GM19463 (cell line): Measurements from ENCODE around the gene OPN5.

ENCODE experiments used
- ATAC-seq: cut with Tn5 transposase; IDR thresholded peaks from one replicate; pipeline ENCODE4 v1.9.1; 2021; ENCODE audit warnings: mild to moderate bottlenecking, moderate library complexity; ENCODE audit not compliant: unreplicated experiment

OPN5 gene

DNA sequence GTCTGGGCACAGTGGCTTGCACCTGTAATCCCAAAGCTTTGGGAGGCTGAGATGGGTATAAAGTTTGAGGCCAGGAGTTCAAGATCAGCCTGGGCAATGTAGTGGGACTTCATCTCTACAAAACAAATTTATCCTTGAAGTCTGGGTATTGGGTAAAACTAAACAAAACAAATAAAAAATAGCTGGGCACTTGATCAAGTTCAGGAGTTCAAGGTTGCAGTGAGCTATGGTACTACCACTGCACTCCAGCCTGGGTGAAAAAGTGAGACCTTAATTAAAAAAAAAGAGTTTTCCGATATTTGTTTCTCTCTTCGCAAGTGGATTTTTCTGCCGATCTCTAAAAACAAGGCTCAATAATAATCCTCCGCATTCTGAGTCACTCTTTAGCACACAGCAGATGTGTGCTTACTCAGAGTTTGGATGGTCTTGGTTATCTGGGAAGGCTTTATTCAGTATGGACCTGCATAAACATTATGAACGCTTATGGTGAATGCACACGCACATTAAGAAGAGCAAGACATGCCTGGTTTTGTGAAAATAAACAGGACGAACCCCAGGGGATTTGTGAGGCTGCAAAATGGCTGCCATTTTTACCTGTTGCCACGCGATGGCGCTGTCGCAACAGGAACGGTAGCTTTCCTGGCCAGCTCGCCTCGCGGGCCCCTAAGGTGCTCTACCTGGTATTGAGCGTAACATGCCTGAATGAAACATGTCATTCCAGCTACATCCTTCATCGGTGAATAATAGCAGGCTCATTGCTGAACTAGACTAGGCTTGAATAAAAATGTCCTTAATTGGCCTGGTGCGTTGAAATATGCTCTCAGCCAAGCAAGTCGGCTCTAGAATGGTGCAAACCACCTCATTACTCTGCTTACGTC lies 6.0 kb downstream of the OPN5 start:
- peak; percentile 88 for ATAC-seq

DNA sequence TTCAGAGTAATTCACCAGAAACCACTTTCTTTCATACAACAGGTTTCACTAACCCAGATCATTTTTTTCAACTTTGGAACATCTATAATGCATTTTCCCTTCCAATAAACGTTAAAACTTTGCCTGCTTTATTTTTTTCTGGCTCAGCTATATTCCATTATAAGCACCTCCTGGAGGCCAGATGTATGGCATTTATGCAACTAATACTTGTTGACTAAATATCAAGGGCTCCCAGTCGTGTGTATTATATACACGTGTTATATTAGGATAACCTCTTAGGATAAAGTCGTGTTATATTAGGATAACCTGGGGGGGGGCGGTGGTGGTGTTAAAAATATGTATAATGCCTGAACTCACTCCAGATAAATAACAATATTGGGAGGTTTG lies 6.7 kb downstream of the OPN5 start:
- ATAC-seq: no peak

GRCh38 chr6:47789553-47789952 lies 7.7 kb downstream of the OPN5 start:
- no peak for ATAC-seq

GRCh38 chr6:47792216-47792733 lies 10.4 kb downstream of the OPN5 start:
- no peak for ATAC-seq

DNA sequence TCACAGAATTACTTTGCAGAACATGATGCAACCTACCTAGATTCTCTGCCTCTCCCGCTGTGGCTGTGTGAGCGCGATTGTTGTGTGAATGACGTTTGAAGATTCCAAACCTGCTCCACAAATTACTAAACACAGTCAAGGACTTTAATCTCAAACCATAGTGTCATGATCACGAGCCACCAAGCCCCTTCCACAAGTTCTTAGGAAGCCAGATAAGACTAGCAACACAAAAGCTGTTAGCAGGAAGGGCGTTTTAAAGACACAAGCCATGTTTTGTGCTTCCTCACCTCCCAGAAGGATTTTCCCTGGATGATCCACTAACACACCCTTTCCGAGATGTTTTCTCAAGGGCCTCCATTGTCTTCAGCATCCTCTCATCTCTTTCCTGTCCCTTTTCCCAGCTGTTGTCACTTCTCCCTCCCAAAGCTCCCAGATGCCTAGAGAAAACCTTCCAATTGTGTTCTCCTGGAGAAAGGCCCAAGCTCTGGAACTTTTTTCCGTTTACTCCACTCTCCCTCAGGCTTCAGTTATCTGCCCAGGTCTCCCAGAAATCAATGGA lies 12.8 kb downstream of the OPN5 start:
- ATAC-seq: no peak

DNA sequence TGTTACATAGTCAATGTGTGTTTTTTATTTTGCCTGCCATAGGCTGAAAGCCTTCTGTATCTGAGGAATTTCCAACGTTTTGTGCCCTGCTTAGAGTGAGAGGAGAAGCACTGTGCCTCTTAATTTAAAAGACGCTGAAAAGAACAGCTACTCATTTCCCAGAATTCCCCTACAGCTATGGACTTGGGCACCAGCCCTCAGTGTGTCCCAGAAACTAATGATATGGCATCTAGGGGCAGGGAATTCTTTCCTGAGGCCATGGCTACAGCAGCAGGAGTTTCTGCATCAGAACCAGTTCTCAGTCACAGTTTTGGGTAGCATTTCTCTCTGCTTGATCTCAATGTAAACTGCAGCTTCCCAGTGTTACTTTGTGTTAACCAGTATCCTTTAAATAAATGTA lies 20.2 kb downstream of the OPN5 start:
- no peak for ATAC-seq

GRCh38 chr6:47804821-47805220 lies 23.0 kb downstream of the OPN5 start:
- no peak for ATAC-seq

DNA sequence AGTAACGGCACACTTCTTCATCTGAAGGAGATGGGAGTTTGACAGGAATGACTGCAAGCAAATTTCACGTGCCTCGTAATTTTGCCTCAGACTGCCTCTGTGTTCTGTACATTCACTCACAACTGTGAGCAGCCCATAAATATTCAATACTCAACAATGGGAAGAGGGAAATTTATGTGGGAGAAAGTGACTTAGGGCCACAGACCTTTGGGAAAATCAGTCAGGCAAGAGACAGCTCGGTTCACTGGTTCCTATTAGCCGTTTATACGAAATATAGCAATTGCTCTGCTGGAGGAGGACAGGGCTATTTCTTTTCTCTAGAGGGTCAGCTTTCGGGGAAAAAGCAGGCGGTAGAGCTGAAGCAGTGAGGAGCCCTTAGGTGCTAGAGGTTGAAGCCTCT lies 28.0 kb downstream of the OPN5 start:
- no peak for ATAC-seq

- no peak for ATAC-seq
Observed at GRCh38 chr6:47810885-47811284, 29.1 kb downstream of the OPN5 start.

DNA sequence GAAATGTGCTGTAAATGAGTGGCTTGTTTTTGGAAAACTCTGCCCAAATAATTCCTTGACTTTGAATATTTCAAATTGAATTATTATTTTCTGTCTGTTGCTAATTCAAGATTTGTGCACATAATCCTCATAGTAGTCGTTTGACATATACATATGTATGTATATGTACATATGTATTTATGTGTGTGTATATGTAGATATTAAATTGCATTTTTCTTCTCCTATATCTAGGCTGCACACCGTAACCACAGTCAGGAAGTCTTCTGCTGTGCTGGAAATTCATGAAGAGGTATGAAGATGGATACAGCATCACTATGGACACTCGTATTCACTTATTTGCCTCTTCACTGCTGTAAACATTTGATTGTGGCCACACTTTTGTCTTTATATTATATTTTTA lies 29.6 kb downstream of the OPN5 start:
- ATAC-seq: no peak

DNA sequence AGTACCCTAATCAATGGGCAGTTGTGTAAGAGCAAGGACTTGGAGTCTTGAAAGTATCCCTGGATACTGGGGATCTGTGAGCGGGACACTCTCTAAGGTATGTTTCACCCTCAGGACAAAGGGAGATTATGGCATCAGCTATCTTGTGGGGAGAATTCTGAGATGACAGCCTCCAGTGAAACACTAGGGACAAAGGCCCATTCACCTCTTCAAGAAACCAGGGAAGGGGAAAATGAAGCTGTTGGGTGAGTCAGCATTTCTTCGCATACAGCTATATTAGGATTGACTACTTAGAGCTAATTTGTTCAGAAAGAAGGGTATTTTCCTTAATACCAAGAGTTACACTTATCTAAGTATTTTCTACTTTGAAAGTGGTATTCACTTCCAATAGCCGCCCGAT lies 35.9 kb downstream of the OPN5 start:
- ATAC-seq: no peak

DNA sequence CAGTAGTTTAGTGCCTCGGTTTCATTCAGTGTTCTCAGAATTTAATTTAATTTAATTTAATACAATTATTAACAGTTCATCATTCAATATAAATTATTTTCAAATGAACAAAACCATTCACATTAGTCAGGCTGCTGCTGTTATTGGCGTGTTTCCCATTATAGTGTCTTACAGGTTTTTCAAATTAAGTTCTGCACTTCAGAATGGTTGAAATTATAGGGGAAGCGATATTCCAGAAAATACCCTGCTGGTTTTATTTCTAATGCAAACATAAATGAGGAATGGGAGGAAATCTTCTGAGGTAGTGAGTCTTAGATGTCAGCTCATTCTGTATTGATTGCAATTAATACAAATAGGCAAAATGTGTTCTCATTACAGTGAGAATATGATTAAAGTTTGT lies 37.6 kb downstream of the OPN5 start:
- no peak for ATAC-seq

- no peak for ATAC-seq
Observed at GRCh38 chr6:47822856-47823554, 41.2 kb downstream of the OPN5 start.

DNA sequence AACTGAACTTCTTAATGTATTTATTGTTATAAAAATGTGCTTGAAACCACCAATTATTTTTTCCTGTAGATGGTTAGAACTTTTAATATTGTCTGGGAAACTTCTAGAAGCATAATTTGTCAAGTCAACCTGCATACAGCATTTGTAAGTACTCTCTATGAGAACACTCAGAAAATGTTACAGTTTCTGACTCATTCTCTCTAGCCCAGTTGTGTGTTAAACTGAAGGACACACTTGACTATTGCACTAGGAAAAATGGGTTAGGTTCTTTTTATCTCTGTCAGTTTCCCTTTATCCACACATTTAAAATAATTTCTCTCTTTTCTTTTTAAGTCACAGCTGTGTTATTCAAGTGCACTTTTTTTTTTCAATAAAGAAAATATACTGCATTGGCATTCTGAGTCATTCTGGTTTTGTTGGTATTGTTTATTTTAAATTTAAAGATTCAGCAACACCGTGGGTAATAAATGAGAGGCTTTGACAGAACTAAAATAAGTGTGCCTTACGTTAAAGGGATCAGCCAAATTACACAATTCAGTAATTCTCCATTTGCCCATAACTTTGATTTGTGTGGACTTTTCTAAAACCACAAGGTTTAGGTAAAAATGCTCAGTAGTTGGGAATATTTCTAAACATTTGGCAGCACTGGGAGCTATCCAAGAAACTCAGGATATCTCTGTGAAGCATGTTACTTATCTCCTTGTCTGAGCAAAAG lies 50.7 kb downstream of the OPN5 start:
- no peak for ATAC-seq

- ATAC-seq: no peak
Observed at GRCh38 chr6:47834196-47834595, 52.4 kb downstream of the OPN5 start.

- ATAC-seq: peak; percentile 39
Observed at GRCh38 chr6:47836046-47836445, 54.2 kb downstream of the OPN5 start.

- peak; percentile 85 for ATAC-seq
Observed at GRCh38 chr6:47836639-47837038, 54.8 kb downstream of the OPN5 start.

DNA sequence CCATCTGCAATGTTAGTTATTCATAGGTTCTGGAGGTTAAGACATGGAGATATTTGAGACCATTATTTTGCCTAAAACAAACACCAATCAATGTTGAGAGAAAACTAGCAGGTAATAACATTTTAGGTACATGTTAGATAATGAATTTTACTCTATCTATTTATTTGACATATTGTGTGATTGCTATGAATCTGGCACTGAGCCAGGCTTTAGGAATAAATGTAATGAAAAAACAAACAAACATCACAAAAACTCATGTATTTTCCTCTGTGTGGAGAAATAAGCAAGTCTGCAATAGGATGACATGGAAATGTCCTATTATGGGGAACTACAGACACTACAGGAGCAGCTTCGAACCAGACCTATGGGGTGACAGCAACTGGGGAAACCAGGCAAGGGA lies 57.8 kb downstream of the OPN5 start:
- ATAC-seq: no peak

DNA sequence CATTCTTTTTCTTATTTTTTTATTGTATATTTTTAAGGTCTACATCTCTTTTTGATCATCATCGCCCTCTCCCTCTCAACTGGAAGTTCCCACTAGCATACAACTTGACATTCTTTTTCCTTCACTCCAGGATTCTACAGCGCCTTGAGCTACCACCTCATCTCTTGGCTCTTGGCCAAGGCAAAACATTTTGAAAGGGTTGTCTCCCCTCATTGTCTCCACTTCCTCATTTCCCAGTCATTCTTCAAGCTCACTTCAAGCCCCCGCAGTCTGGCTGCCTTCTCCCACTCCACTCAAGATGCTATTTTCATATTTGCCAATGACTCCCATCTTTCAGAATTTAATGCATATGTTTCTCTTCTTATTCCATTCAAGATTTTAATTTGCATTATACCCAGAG lies 63.0 kb downstream of the OPN5 start:
- no peak for ATAC-seq

GRCh38 chr6:47846752-47847151 lies 64.9 kb downstream of the OPN5 start:
- no peak for ATAC-seq

- ATAC-seq: no peak
Observed at GRCh38 chr6:47851091-47851490, 69.3 kb downstream of the OPN5 start.
